ENCODE results near the gene GOLGA6L7. TPM values are rescaled to one million over a fixed set of nuclear protein-coding genes. Genes with fewer than 3 reads are reported as not detected.
"Not testable (repeated sequence)": the region's sequence is repeated elsewhere in the genome, so short reads cannot be mapped to it uniquely, and the experiment has no call there.

The GOLGA6L7 gene
- polyA plus RNA-seq, 10 donors: 0.08 to 0.56 (median 0.31) TPM; not detected in 5

GRCh38 chr15:28844147-28844546 is 4.3 kb downstream of the GOLGA6L7 start:
- not testable (repeated sequence) for DNase-seq

GRCh38 chr15:28843520-28843919 is 4.9 kb downstream of the GOLGA6L7 start:
- DNase-seq: not testable (repeated sequence)

- DNase-seq: not testable (repeated sequence)
Measured at GRCh38 chr15:28842210-28842609, 6.2 kb downstream of the GOLGA6L7 start.

GRCh38 chr15:28840285-28840684 is 8.2 kb downstream of the GOLGA6L7 start:
- DNase-seq: not testable (repeated sequence)

GRCh38 chr15:28834957-28835585 is 13.4 kb downstream of the GOLGA6L7 start:
- DNase-seq: not testable (repeated sequence)

GRCh38 chr15:28831897-28832587 is 16.4 kb downstream of the GOLGA6L7 start:
- peak; percentile 45 to 61 (median 48) for DNase-seq

- not testable (repeated sequence) for DNase-seq
Measured at GRCh38 chr15:28821420-28821819, 27.0 kb downstream of the GOLGA6L7 start.

- not testable (repeated sequence) for DNase-seq
Measured at GRCh38 chr15:28819930-28820295, 28.5 kb downstream of the GOLGA6L7 start.

GRCh38 chr15:28819019-28819929 is 29.2 kb downstream of the GOLGA6L7 start:
- DNase-seq: peak in 1 of 3 donors; percentile 1

GRCh38 chr15:28818168-28818567 is 30.3 kb downstream of the GOLGA6L7 start:
- not testable (repeated sequence) for DNase-seq

GRCh38 chr15:28814059-28814458 is 34.4 kb downstream of the GOLGA6L7 start:
- not testable (repeated sequence) for DNase-seq

GRCh38 chr15:28813392-28813791 is 35.1 kb downstream of the GOLGA6L7 start:
- not testable (repeated sequence) for DNase-seq

GRCh38 chr15:28811852-28812550 is 36.4 kb downstream of the GOLGA6L7 start:
- not testable (repeated sequence) for DNase-seq

GRCh38 chr15:28810444-28810843 is 38.0 kb downstream of the GOLGA6L7 start:
- DNase-seq: not testable (repeated sequence)

- DNase-seq: not testable (repeated sequence)
Measured at GRCh38 chr15:28808136-28808535, 40.3 kb downstream of the GOLGA6L7 start.

GRCh38 chr15:28800366-28800765 is 48.1 kb downstream of the GOLGA6L7 start:
- not testable (repeated sequence) for DNase-seq

- not testable (repeated sequence) for DNase-seq
Measured at GRCh38 chr15:28798234-28798633, 50.2 kb downstream of the GOLGA6L7 start.

GRCh38 chr15:28794231-28794630 is 54.2 kb downstream of the GOLGA6L7 start:
- DNase-seq: not testable (repeated sequence)

All from muscle of back (tissue), 11 donors.